COLO668 (cell line): ENCODE data around the gene TTI1.
"Not testable (repeated sequence)": the region's sequence is repeated elsewhere in the genome, so short reads cannot be mapped to it uniquely, and the experiment has no call there.

Source experiments
- DNase-seq: peaks from one replicate; lab custom pipeline; 2025; ENCODE audit not compliant: unreplicated experiment; lab: John Stamatoyannopoulos, UW

The TTI1 gene

GRCh38 chr20:37970856-37971245 is 62.4 kb downstream of the TTI1 start:
- DNase-seq = no peak

- no peak for DNase-seq
Measured at GRCh38 chr20:37969949-37970855, 63.1 kb downstream of the TTI1 start.

- peak; percentile 78 for DNase-seq
Measured at GRCh38 chr20:37968841-37969401, 64.3 kb downstream of the TTI1 start.

- not testable (repeated sequence) for DNase-seq
Measured at GRCh38 chr20:37963483-37963882, 69.8 kb downstream of the TTI1 start.

GRCh38 chr20:37961066-37961465 is 72.2 kb downstream of the TTI1 start:
- no peak for DNase-seq

GRCh38 chr20:37958856-37959520 is 74.3 kb downstream of the TTI1 start:
- DNase-seq = no peak

- peak; percentile 44 for DNase-seq
Measured at GRCh38 chr20:37956107-37956585, 77.1 kb downstream of the TTI1 start.

- DNase-seq = no peak
Measured at GRCh38 chr20:37955511-37955910, 77.7 kb downstream of the TTI1 start.

- no peak for DNase-seq
Measured at GRCh38 chr20:37954626-37955025, 78.6 kb downstream of the TTI1 start.

GRCh38 chr20:37954190-37954589 is 79.1 kb downstream of the TTI1 start:
- no peak for DNase-seq

- no peak for DNase-seq
Measured at GRCh38 chr20:37948956-37949355, 84.3 kb downstream of the TTI1 start.

GRCh38 chr20:37947943-37948342 is 85.3 kb downstream of the TTI1 start:
- no peak for DNase-seq

GRCh38 chr20:37946946-37947345 is 86.3 kb downstream of the TTI1 start:
- DNase-seq = no peak

GRCh38 chr20:37945091-37945547 is 88.1 kb downstream of the TTI1 start:
- peak; percentile 84 for DNase-seq

- DNase-seq = no peak
Measured at GRCh38 chr20:37944456-37944981, 88.7 kb downstream of the TTI1 start.

GRCh38 chr20:37943501-37944455 is 89.5 kb downstream of the TTI1 start:
- no peak for DNase-seq

- DNase-seq = no peak
Measured at GRCh38 chr20:37943033-37943432, 90.2 kb downstream of the TTI1 start.

- DNase-seq = no peak
Measured at GRCh38 chr20:37941992-37942391, 91.3 kb downstream of the TTI1 start.

GRCh38 chr20:37941332-37941731 is 91.9 kb downstream of the TTI1 start:
- no peak for DNase-seq

- no peak for DNase-seq
Measured at GRCh38 chr20:37940858-37941257, 92.4 kb downstream of the TTI1 start.
